Measurements from ENCODE around the gene VIT.
"Not testable (repeated sequence)": the region's sequence is repeated elsewhere in the genome, so short reads cannot be mapped to it uniquely, and the experiment has no call there.

VIT gene

GRCh38 chr2:36677996-36678605 is 18.4 kb upstream of the VIT start:
- DNase-seq, result no peak

- no peak for DNase-seq
Observed at GRCh38 chr2:36678856-36679255, 17.7 kb upstream of the VIT start.

GRCh38 chr2:36680012-36680411 is 16.5 kb upstream of the VIT start:
- no peak for DNase-seq

GRCh38 chr2:36682562-36682961 is 13.9 kb upstream of the VIT start:
- DNase-seq, result no peak

GRCh38 chr2:36683002-36683401 is 13.5 kb upstream of the VIT start:
- no peak for DNase-seq

GRCh38 chr2:36688291-36688690 is 8.2 kb upstream of the VIT start:
- not testable (repeated sequence) for DNase-seq

GRCh38 chr2:36689013-36689412 is 7.5 kb upstream of the VIT start:
- not testable (repeated sequence) for DNase-seq

GRCh38 chr2:36692121-36692520 is 4.4 kb upstream of the VIT start:
- DNase-seq, result no peak

GRCh38 chr2:36693825-36694224 is 2.7 kb upstream of the VIT start:
- DNase-seq, result no peak

- no peak for DNase-seq
Observed at GRCh38 chr2:36695746-36696415, 626 bp upstream of the VIT start.

GRCh38 chr2:36697424-36698066 is 1.0 kb downstream of the VIT start:
- DNase-seq, result no peak

- no peak for DNase-seq
Observed at GRCh38 chr2:36698993-36699392, 2.5 kb downstream of the VIT start.

GRCh38 chr2:36700311-36700710 is 3.8 kb downstream of the VIT start:
- no peak for DNase-seq

GRCh38 chr2:36701391-36701795 is 4.9 kb downstream of the VIT start:
- no peak for DNase-seq

GRCh38 chr2:36701918-36702317 is 5.4 kb downstream of the VIT start:
- DNase-seq, result no peak

- DNase-seq, result no peak
Observed at GRCh38 chr2:36702781-36703180, 6.3 kb downstream of the VIT start.

GRCh38 chr2:36704475-36705150 is 8.1 kb downstream of the VIT start:
- no peak for DNase-seq

- DNase-seq, result no peak
Observed at GRCh38 chr2:36705326-36706020, 9.0 kb downstream of the VIT start.

- no peak for DNase-seq
Observed at GRCh38 chr2:36706021-36706876, 9.7 kb downstream of the VIT start.

- no peak for DNase-seq
Observed at GRCh38 chr2:36707050-36707449, 10.5 kb downstream of the VIT start.

GRCh38 chr2:36708041-36708741 is 11.7 kb downstream of the VIT start:
- no peak for DNase-seq
